DMS153 treated with DMSO at 0.1 percent for 48 hours (cell line): ENCODE results near the gene PSG6.
"Not testable (repeated sequence)": the region's sequence is repeated elsewhere in the genome, so short reads cannot be mapped to it uniquely, and the experiment has no call there.

Experiments
- DNase-seq: peaks from one replicate; lab custom pipeline; 2025; ENCODE audit not compliant: unreplicated experiment; lab: John Stamatoyannopoulos, UW

The PSG6 gene

GRCh38 chr19:42917634-42918033 is at the start of gene PSG6:
PSG6 (minus strand) TSS chr19:42917894; CDS start chr19:42917792, 102 bp downstream.
- not testable (repeated sequence) for DNase-seq

DNA sequence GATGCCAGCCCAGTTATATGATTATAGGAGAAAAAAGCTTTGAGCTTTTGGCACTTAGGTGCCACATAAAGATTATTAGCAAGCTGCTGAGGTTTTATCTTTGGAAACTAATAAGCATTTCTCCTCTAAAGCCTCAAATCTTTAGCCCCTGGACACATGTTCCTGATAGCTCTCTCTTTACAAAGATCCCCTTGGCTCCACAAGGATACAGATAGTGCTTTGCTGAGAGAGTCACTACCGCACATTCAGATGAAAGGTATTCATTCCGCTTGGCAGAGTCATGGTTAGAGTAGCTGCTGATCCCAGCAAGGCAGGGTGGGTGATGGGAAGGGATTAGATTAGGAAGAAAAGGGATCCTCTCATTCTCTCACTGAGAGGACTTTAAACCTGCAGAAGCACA is 47.5 kb upstream of the PSG6 start:
- no peak for DNase-seq

- DNase-seq = no peak
Observed at GRCh38 chr19:42961119-42961518, 43.4 kb upstream of the PSG6 start.

DNA sequence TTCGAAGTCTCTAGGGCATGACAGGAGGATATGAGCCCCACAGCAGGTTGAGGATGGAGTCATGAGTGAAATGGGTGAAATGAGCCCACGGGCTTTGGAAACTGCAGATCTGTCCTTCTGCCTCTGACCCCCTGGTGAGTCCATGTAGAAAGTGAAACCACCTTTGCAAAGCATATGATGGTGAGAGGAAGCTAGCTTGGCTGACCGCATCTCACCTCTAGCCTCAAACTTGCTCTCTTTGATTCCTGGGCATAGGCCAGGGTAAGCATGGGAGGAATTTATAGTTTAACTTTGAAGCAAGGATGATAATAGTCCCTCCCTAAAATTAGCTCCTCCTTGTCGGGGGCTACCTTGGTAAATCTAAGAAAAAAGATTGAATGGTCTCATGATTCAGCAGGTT is 34.4 kb upstream of the PSG6 start:
- not testable (repeated sequence) for DNase-seq

DNA sequence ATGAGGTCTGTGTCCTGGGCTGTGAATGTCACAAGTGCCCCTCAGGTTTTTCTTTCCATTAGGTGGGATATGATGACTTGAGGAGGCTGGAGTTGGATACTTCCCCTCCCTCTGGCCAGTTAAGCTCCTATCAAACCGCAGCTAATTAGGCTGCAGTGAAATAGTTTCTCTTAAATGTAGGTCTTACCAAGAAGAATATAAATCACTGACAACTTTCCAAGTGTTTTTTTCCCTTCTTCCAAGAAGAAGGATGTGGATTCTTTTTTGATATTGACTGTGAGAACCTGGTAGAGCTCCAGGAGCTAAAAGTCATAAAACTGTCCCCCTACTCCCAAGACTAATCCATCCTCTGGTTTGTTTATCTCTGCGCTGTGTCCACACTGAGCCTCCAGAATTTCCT is 33.8 kb upstream of the PSG6 start:
- DNase-seq = not testable (repeated sequence)

DNA sequence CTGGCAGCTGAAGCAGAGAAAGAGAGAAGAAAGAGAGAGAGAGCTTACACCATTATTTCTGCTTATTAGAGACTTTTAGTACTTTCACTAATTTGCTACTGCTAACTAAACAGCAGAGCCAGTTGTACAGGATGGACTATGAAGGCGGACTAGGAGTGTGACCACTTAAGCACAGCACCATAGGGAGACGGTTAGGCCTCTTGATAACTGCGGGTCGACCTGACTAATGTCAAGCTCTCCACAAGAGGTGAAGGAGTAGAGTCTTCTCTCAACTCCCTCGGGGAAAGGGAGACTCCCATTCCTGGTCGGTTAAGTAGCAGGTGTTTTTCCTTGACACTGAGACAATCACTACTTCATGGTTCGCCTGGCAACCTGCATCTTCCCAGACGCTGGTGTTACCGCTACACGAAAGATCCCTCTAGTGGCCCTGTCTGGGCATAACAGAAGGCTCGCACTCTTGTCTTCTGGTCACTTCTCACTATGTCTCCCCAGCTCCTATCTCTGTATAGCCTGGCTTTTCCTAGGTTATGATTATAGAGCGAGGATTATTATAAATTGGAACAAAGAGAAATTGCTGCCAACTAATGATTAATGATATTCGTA is 24.6 kb upstream of the PSG6 start:
- DNase-seq = no peak

- not testable (repeated sequence) for DNase-seq
Observed at GRCh38 chr19:42937107-42937506, 19.4 kb upstream of the PSG6 start, which contains the start of gene PSG7. PSG7 (minus strand) TSS chr19:42937207; CDS start chr19:42937076, 131 bp downstream.

DNA sequence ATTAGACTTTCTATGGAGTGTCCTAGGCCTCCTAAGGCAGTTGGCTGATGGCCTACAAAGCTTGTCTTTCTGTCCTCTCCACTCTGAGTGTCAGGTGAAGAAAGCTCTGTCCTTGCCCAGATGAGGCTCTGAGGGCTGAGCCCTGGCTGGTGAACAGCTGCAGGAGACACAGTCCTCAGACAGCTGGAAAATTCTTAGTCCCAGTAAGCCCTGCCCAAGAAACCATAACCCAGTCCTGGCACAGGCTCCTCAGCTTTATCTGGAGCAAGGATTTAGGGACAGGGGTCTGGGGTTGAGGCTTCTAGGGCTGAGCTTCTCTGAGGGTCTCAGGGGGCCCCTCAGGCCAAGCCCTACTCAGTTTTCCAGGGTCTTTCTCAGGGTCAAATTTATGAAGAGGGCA is 17.0 kb upstream of the PSG6 start:
- DNase-seq = not testable (repeated sequence)

DNA sequence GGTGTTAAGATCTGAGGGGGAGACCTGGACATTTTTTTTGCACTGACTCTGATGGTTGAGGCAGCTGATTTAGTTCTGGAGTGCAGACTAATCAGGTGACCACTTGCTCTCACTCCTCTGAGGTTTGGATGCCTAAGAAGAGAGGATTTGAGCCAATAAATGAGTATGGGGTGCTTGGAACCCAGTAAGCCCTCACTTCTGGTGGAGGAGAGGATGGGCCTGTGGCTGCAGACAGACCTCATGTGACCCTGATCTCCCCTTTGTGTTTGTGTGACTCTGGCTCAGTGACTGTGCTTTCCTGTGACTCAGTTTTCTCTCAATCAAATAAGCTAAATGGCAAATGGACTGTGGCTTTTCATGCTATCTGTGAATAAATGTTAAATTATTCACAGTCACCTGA is 16.5 kb upstream of the PSG6 start:
- DNase-seq = not testable (repeated sequence)

DNA sequence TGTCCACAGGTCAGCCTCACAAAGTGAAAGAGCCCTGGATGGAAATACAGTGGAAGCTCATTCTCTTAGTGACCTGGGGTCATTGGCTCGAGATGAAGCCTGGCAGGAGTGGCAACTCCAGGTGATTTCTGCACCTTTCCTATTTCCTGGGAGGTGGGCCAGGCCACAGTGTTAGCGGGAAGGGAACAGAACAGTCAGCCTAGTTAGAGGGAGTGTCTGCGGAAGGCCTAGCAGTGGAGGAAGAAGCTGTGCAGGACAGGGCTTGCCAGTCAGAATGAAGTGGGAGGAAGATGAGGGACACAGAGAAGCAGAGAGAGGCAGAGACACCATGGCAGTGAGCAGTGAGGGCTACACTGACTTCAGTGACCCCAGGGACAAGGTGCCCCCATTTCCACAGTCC is 15.7 kb upstream of the PSG6 start:
- not testable (repeated sequence) for DNase-seq

- not testable (repeated sequence) for DNase-seq
Observed at GRCh38 chr19:42932485-42933101, 14.9 kb upstream of the PSG6 start.

DNA sequence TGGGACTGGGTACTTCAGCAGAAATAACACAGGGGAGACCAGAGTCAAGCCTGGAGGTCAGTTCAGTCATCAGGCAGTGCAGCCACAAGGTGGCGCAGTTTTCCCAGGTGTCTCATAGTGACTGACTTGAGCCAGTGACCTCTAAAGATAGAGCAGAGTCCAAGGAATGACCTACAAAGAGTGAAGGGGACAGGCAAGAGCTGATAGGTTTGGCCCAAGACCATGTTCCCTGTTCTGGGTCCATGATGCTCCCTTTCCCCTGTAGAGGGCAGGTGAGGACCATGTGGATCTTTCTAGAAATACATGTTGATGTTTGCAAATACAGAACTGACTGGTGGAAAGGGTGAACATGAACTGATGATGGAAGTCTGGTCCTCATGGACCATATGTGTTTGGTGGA is 12.5 kb upstream of the PSG6 start:
- DNase-seq = peak; percentile 10

- DNase-seq = no peak
Observed at GRCh38 chr19:42928896-42929295, 11.2 kb upstream of the PSG6 start.

- DNase-seq = no peak
Observed at GRCh38 chr19:42926781-42927180, 9.1 kb upstream of the PSG6 start.

- not testable (repeated sequence) for DNase-seq
Observed at GRCh38 chr19:42923106-42923505, 5.4 kb upstream of the PSG6 start.

- not testable (repeated sequence) for DNase-seq
Observed at GRCh38 chr19:42920971-42921370, 3.3 kb upstream of the PSG6 start.

GRCh38 chr19:42919757-42920079 is 2.0 kb upstream of the PSG6 start:
- no peak for DNase-seq

DNA sequence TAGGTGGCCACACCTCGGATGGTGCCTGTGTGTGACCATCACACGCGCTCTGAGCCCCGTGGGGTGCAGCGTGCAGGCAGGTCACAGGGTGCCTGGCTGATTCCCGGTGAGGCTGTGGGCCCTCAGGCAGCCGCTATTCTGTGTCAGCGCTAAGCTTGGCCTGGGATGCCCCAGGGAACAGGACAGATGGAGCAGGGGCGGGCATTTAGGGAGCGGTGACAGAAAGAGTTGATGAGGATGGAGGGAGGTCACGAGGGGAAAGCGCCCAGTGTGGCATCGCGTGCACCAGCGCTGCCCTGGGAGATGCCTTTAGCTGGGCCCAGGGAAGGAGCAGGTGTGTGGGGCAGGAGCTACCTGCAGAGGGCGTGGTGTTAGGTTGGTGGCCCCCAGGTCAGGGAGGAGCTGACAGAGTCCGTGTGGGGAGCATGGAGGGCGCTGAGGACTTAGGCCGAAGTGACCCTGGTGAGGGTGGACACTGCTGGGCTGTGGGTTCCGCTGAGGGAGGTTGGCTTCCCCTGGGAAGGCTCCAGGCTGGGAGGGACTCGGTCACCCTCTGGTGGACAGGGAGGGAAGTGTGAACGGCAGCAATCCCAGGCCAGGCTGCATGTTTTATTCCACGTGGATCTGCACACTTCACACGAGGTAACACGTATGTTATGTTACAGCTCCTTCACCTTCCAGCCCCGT is 1.5 kb upstream of the PSG6 start:
- DNase-seq = not testable (repeated sequence)

- not testable (repeated sequence) for DNase-seq
Observed at GRCh38 chr19:42918377-42919069, 829 bp upstream of the PSG6 start.

DNA sequence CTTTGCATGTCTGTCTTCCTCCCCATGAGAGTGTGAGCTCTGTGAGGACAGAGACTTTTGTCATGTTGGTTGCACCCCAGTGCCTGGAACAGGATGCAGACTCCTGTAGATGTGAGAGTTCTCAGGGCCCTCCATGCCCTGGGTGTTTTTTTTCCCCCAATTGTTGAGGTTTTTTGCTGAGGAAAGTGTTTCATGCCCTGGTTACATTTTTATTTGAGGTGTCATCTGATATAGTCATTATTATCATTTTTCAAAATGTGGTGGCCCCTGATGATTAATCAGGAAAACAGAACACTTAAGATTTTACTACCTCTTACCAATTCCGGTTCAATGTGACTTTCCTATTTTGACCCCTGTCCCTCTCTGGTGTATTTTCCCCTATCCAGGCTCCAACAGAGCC is 763 bp downstream of the PSG6 start:
- DNase-seq = not testable (repeated sequence)

GRCh38 chr19:42913516-42913915 is 4.2 kb downstream of the PSG6 start:
- not testable (repeated sequence) for DNase-seq

DNA sequence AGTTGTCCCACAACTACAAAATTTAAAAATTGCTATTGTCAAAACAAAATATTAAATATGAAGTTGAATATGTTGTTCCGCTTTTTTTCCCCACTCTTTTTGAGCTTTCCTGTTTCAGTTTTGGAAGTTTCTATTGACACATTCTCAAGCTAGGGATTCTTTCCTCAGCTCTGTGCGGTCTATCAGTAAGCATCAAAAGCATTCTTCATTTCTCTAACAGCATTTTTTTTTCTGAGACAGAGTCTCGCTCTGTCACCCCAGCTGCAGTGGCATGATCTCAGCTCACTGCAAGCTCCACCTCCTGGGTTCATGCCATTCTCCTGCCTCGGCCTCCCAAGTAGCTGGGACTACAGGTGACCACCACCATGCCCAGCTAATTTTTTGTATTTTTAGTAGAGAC is 4.8 kb downstream of the PSG6 start:
- DNase-seq = not testable (repeated sequence)
